ENCODE measurements around the gene CPXM2. TPM values are rescaled to one million over a fixed set of nuclear protein-coding genes. Genes with fewer than 3 reads are reported as not detected.

Gene CPXM2
- total RNA-seq, 1 experiment from 2014 or later, result not detected

GRCh38 chr10:123746520-123746919, 145.1 kb downstream of the CPXM2 start:
- TF ChIP-seq CTCF (IDR thresholded peaks at IDR 0.05; ENCODE audit: unreplicated experiment), result no peak
- ChIA-PET POLR2A (no interaction called here), CTCF (interaction anchor here (0.6 kb wide), 1 partner anchor 241 kb away, joined by 6 read pairs; no protein-coding TSS in a partner anchor)
- H3K4me3 Mint-ChIP-seq (ENCODE audit: unreplicated experiment), result no peak overlapping the region
- peaks cover 6% of the 10 kb centered on the region for H3K4me1 Mint-ChIP-seq (ENCODE audit: insufficient read depth, unreplicated experiment)
- peaks cover 38% of the 10 kb centered on the region for H3K27me3 Mint-ChIP-seq (ENCODE audit: insufficient read depth, unreplicated experiment)
- intact Hi-C loops (cut with micrococcal nuclease), result no loop called here
- no peak overlapping the region for H3K27ac Mint-ChIP-seq (ENCODE audit: low read depth, unreplicated experiment)
- no peaks in the 10 kb centered on the region for H3K9me3 Mint-ChIP-seq (ENCODE audit: unreplicated experiment)
- no TSS peak for BruUV-seq (replicated peaks)
- DNase-seq (ENCODE audit: unreplicated experiment), result no peak
- H3K36me3 Mint-ChIP-seq (ENCODE audit: insufficient read depth, unreplicated experiment), result no peaks in the 10 kb centered on the region

GRCh38 chr10:123746061-123746460, 145.5 kb downstream of the CPXM2 start:
- Mint-ChIP-seq H3K9me3 (ENCODE audit: unreplicated experiment) (no peaks in the 10 kb centered on the region), H3K27ac (ENCODE audit: low read depth, unreplicated experiment) (no peak overlapping the region), H3K4me1 (ENCODE audit: insufficient read depth, unreplicated experiment) (peaks cover 6% of the 10 kb centered on the region), H3K36me3 (ENCODE audit: insufficient read depth, unreplicated experiment) (no peaks in the 10 kb centered on the region), H3K27me3 (ENCODE audit: insufficient read depth, unreplicated experiment) (peaks cover 33% of the 10 kb centered on the region), H3K4me3 (ENCODE audit: unreplicated experiment) (no peak overlapping the region)
- no peak for TF ChIP-seq CTCF (IDR thresholded peaks at IDR 0.05; ENCODE audit: unreplicated experiment)
- DNase-seq (ENCODE audit: unreplicated experiment), result no peak
- intact Hi-C loops (cut with micrococcal nuclease), result no loop called here
- ChIA-PET CTCF (no interaction called here), POLR2A (no interaction called here)
- BruUV-seq (replicated peaks), result no TSS peak

- Mint-ChIP-seq H3K36me3 (ENCODE audit: insufficient read depth, unreplicated experiment) (no peaks in the 10 kb centered on the region), H3K9me3 (ENCODE audit: unreplicated experiment) (no peaks in the 10 kb centered on the region), H3K4me1 (ENCODE audit: insufficient read depth, unreplicated experiment) (peaks cover 6% of the 10 kb centered on the region), H3K4me3 (ENCODE audit: unreplicated experiment) (no peak overlapping the region), H3K27ac (ENCODE audit: low read depth, unreplicated experiment) (no peak overlapping the region), H3K27me3 (ENCODE audit: insufficient read depth, unreplicated experiment) (peaks cover 16% of the 10 kb centered on the region)
- intact Hi-C loops (cut with micrococcal nuclease), result no loop called here
- DNase-seq (ENCODE audit: unreplicated experiment), result no peak
- no TSS peak for BruUV-seq (replicated peaks)
- TF ChIP-seq CTCF (IDR thresholded peaks at IDR 0.05; ENCODE audit: unreplicated experiment), result no peak
- POLR2A ChIA-PET, result interaction anchor here (0.7 kb wide), 1 partner anchor 185 kb away, joined by 3 read pairs; no protein-coding TSS in a partner anchor
- CTCF ChIA-PET, result no interaction called here
Observed at GRCh38 chr10:123744224-123744536, 147.4 kb downstream of the CPXM2 start.

GRCh38 chr10:123743441-123744223, 148.0 kb downstream of the CPXM2 start:
- H3K4me1 Mint-ChIP-seq (ENCODE audit: insufficient read depth, unreplicated experiment), result peaks cover 6% of the 10 kb centered on the region
- no peak overlapping the region for H3K4me3 Mint-ChIP-seq (ENCODE audit: unreplicated experiment)
- DNase-seq (ENCODE audit: unreplicated experiment), result peak; percentile 21
- ChIA-PET CTCF (no interaction called here), POLR2A (interaction anchor here (0.7 kb wide), 1 partner anchor 185 kb away, joined by 3 read pairs; no protein-coding TSS in a partner anchor)
- intact Hi-C loops (cut with micrococcal nuclease), result no loop called here
- peaks cover 19% of the 10 kb centered on the region for H3K27me3 Mint-ChIP-seq (ENCODE audit: insufficient read depth, unreplicated experiment)
- no peaks in the 10 kb centered on the region for H3K9me3 Mint-ChIP-seq (ENCODE audit: unreplicated experiment)
- BruUV-seq (replicated peaks), result no TSS peak
- H3K27ac Mint-ChIP-seq (ENCODE audit: low read depth, unreplicated experiment), result no peak overlapping the region
- no peaks in the 10 kb centered on the region for H3K36me3 Mint-ChIP-seq (ENCODE audit: insufficient read depth, unreplicated experiment)
- no peak for TF ChIP-seq CTCF (IDR thresholded peaks at IDR 0.05; ENCODE audit: unreplicated experiment)
